Posterior cingulate gyrus (tissue), 11 donors: ENCODE data around the gene NCK2.
A peak's percentile ranks its signal among the peaks of the same experiment; 100 is the strongest.

Source experiments
- DNase-seq, 10 donors: peaks; one replicate each; pipeline versions ENCODE4 v3.0.0 to v3.0.0-alpha.2; 2020 to 2021; ENCODE audit warnings: mixed read lengths in 3 of 10
- intact Hi-C: fragments of 100-400 bp; cut with DNase I; formaldehyde crosslinking; loops from one replicate; pipeline ENCODE4 v1.15.1; 2023

NCK2 gene

DNA sequence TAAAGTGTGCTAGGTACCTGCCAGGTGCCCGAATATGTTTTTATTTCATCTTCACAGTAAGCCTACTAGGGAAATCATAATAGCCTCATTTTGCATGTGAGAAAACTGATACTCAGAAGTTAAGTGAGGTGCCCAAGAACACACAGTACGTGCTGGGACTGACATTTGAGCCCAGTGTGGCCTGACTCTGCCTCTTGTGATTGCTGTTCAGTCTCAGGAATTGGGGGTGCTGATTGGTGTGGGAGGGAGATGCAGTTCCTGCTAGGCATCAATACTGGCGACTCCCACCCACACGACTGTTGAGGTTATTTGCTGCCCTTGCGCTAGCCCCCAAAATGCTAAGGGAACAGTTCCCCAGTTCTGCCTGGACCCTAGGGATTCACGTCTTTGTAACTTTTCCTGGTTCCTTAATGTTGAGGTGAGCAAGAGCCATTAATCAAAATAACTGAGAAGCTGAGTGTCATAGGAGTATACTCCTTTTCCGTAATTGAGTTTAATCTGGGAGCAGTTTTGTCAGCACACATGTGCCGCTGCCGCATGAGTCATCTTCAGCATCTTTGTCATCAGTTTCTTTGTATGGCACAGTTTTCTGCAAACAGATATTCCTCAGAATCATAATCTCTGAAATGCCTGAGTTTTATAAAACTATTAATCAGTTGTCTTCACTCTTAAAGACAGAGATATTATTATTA lies 120.7 kb downstream of the NCK2 start:
- intact Hi-C loops: no loop called here
- DNase-seq: peak in 1 of 10 donors; percentile 44

GRCh38 chr2:105866216-105867185 lies 121.8 kb downstream of the NCK2 start:
- peak in 1 of 10 donors; percentile 52 for DNase-seq
- intact Hi-C loops: no loop called here

- DNase-seq: peak in 1 of 10 donors; percentile 49
- intact Hi-C loops: no loop called here
These were observed 122.9 kb downstream of the NCK2 start for GRCh38 chr2:105867587-105867986.

- intact Hi-C loops: no loop called here
- DNase-seq: peak in 1 of 10 donors; percentile 59
These were observed 123.3 kb downstream of the NCK2 start for GRCh38 chr2:105868060-105868459.

GRCh38 chr2:105869341-105869740 lies 124.6 kb downstream of the NCK2 start:
- intact Hi-C loops: no loop called here
- DNase-seq: peak in 4 of 10 donors; percentile 36 to 83 (median 65)

- peak in 1 of 10 donors; percentile 70 for DNase-seq
- intact Hi-C loops: no loop called here
These were observed 125.3 kb downstream of the NCK2 start for GRCh38 chr2:105870062-105870461.

DNA sequence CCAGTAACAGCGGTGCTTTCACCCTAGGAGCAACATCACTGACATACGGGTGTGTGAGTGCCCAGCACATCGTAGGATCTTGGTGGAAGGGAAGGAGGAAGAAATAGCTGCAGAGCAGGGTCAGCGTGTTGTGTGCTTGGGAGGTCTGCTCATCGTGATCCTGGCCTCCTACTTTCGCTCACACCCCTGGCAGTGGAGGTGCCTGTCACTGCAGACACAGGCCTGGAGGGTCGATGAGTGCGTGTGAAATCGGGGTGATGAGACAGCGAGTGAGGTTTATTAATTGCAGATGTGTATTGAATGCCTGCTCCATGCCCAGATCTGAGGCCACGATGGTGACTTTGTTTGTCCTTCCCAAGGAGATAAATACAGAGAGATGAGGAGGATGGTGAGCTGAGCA lies 126.1 kb downstream of the NCK2 start:
- intact Hi-C loops: no loop called here
- DNase-seq: peak in 1 of 10 donors; percentile 35

- DNase-seq: peak in 1 of 10 donors; percentile 54
- intact Hi-C loops: no loop called here
These were observed 127.5 kb downstream of the NCK2 start for GRCh38 chr2:105872142-105872728.

- intact Hi-C loops: no loop called here
- no peak for DNase-seq
These were observed 128.1 kb downstream of the NCK2 start for GRCh38 chr2:105872830-105873229.

GRCh38 chr2:105873281-105873680 lies 128.6 kb downstream of the NCK2 start:
- intact Hi-C loops: no loop called here
- DNase-seq: no peak

GRCh38 chr2:105873721-105874120 lies 129.0 kb downstream of the NCK2 start:
- DNase-seq: no peak
- intact Hi-C loops: no loop called here

DNA sequence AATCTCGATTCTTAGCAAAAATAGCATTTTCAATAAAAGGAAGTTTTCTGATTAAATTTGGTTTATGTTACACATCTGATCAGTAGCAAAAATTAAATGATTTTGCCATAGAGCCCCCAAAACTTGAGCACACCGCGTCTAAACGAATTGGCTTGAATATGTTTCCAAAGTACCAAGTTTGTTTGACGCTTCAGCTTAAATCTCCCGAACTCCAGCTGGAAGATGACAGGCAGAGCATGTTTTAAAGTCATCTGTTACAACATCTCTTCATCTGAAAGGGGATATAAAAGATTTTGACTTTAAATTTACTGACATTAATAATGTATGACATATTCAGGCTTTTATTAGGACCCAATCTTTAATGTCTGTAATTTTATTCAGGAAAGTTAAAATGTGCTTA lies 129.8 kb downstream of the NCK2 start:
- DNase-seq: no peak
- intact Hi-C loops: no loop called here

DNA sequence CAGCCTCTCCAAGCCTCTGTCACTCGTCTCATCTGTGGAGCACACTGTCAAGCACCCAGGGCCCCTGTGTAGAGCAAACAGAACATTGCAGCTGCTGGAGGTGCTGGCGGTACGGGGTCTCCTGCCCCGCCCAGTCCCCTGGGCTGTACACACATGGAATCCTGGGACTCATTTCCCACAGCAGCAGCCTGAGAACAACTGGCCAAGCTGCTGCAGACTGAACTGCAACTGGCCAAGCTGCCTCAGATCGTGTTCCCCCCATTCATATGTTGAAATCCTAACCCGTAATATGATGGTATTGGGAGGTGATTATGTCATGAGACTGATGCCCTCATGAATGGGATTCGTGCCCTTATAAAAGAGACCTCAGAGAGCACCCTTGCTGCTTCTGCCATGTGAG lies 130.5 kb downstream of the NCK2 start:
- intact Hi-C loops: no loop called here
- DNase-seq: no peak

DNA sequence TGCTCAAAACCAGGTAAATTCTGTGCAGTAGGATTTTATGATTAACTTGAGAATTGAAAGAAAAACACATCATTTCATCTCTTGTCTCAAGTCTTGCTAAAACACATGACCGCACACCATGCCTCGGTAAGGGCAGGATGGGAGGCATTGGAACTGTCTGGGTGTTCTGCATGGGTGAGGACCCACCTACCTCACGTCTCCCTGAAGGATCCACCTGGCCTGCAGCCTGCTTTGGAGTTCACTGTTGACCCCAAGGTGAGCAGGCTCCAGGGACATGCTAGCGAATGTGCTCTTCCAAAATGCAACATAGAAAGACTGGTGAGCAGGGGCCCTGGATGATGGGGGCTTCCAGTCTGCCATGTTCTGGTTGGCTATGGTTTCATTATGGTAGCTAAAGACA lies 131.5 kb downstream of the NCK2 start:
- DNase-seq: no peak
- intact Hi-C loops: no loop called here

GRCh38 chr2:105877945-105878344 lies 133.2 kb downstream of the NCK2 start:
- intact Hi-C loops: no loop called here
- DNase-seq: no peak

- DNase-seq: peak in 1 of 10 donors; percentile 50
- intact Hi-C loops: no loop called here
These were observed 134.5 kb downstream of the NCK2 start for GRCh38 chr2:105879106-105879802.

DNA sequence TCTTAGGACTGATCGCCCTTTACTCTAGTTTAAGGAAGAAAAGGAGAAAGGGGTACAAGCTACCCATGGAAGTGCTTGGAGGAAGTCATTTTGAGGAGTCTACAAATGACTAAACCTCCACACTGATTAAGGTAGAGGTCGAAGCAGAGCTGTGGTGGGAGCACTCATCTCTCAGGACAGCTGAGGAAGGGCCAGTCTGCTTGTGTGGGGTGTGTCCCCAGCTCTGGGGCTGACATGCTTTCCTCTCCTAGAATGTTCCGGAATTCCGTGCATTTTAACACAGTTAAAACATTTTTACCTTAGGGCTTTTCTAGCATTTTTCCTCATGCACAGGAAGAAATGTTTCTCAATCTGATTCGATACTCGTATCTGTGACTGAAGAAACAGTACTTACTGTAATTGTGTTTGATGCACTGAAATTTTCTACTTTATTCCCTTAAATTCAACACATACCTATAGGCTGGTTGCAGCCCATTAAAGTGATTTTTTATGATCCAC lies 135.1 kb downstream of the NCK2 start:
- DNase-seq: no peak
- intact Hi-C loops: no loop called here

DNA sequence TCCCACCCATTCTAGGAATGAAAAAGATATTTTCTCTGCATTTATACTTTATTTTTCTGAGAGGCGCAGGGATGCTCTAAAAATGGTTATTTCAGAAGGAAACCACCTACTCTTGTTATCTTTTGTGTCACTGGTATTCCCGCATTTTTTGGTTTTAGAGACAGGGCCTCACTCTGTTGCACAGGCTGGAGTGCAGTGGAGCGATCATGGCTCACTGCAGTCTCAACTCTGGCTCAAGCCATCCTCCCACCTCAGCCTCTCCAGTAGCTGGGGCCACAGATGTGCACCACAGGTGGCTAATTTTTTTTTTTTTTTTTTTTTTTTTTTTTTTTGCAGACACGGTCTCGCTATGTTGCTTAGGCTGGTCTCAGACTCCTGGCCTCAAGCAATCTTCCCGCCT lies 135.9 kb downstream of the NCK2 start:
- no peak for DNase-seq
- intact Hi-C loops: no loop called here

- peak in 1 of 10 donors; percentile 85 for DNase-seq
- intact Hi-C loops: no loop called here
These were observed 136.8 kb downstream of the NCK2 start for GRCh38 chr2:105881286-105882136.
